Fibroblast of mammary gland (primary cell): ENCODE results near the gene LRRC4C.
"Not testable (repeated sequence)": the region's sequence is repeated elsewhere in the genome, so short reads cannot be mapped to it uniquely, and the experiment has no call there.

Experiments
- DNase-seq: peaks from one replicate; pipeline ENCODE4 v3.0.0-alpha.2; 2010; ENCODE audit warnings: low read depth
- H3K4me3 ChIP-seq: 2 replicates; pipeline ENCODE4 v1.5.1; 2011; ENCODE audit warnings: low read depth, mild to moderate bottlenecking, low read length, moderate library complexity; ENCODE audit not compliant: control insufficient read depth
- CTCF ChIP-seq: conservative IDR thresholded peaks from 2 replicates; pipeline ENCODE4 v1.5.1; 2011; ENCODE audit warnings: low read depth, low read length, inconsistent platforms; ENCODE audit not compliant: control insufficient read depth, insufficient read depth

The LRRC4C gene

DNA sequence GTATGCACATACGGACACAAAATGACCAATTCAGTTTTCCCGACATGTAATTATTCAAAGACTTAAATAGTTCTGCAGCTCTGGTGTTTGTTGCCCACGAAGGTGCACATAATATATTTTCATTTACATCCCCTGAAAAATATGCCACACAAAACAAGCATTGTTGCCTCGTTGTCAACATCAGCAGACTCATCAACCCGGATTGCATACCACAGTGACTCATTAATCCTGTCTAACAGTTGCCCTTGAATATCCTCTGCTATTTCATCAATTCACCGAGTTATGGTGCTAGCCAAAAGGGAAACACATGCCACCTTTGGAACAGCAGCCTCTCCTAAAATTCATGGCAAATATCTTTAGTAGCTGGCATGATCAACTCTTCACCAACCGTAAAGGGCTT lies 582.2 kb downstream of the LRRC4C start:
- TF ChIP-seq CTCF = no peak
- H3K4me3 ChIP-seq = no peak overlapping the region
- DNase-seq = no peak

GRCh38 chr11:40867991-40868632 lies 591.3 kb downstream of the LRRC4C start:
- DNase-seq = no peak
- no peak for TF ChIP-seq CTCF
- no peak overlapping the region for H3K4me3 ChIP-seq

- not testable (repeated sequence) for DNase-seq, H3K4me3 ChIP-seq
Observed at GRCh38 chr11:40857754-40858153, 601.7 kb downstream of the LRRC4C start.

DNA sequence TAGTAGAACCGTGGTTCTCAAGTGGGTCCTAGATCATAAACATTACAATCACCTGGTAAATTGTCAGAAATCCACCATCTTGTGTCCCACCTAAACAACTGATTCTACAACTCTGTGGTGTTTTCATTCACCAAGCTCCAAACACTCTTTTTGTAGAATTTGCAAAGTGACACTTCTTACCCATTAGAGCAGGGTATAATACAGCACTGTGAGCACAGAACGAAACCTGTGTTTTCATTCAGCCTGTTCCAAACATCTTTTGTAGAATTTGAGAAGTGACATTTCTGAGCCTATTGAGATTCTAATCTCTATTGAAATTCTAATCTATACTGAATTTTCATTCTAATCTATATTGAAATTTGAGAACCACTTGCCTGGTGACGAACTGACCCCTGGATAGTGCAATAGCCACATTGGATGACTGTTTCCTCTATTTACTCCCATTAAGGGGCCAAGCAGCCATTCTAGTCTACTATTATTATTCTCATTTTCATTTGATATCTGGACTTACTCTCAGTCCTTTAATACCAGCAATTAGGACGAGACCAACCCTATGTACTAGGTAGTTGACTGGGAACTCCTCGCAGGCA lies 616.6 kb downstream of the LRRC4C start:
- DNase-seq = no peak
- no peak for TF ChIP-seq CTCF
- no peak overlapping the region for H3K4me3 ChIP-seq

DNA sequence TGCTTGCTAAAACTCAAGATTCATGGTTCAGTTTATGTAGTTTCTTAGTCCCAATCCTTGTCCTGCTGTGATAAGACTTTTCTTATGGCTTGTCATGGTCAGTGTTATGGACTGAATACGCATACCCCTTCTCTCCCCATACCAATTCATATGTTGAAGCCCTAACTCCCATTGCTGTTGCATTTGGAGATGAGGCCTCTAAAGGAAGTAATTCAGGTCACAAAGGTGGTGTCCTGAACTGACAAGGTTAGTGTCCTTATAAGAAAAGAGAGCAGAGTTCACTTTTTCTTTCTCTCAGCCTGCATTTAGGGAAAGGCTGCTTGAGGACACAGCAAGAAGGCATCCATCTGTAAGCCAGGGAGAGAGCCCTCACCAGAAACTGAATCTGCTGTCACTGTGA lies 618.2 kb downstream of the LRRC4C start:
- no peak overlapping the region for H3K4me3 ChIP-seq
- TF ChIP-seq CTCF = no peak
- no peak for DNase-seq

GRCh38 chr11:40838181-40838683 lies 621.2 kb downstream of the LRRC4C start:
- no peak for TF ChIP-seq CTCF
- no peak for DNase-seq
- no peak overlapping the region for H3K4me3 ChIP-seq

DNA sequence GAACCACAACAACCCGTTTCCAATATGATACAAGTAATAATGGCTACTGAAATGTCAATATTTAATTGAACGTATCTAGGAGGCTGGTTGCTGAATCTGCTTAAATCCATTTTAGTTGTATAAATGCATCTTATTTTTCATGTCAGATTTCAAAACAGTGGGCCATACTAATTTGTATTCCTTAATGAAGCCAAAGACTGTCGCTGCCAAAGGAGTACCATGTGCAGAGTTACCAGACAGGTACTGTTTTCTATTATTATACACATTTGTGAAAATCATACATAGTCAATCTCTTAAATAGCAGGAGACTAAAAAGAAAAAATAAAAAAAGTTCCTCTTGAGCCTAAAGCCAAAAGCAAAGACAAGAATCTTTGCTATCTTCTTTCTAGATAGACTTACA lies 632.3 kb downstream of the LRRC4C start:
- TF ChIP-seq CTCF = no peak
- DNase-seq = no peak

More for the DNA sequence above, 632.3 kb downstream of the LRRC4C start:
- H3K4me3 ChIP-seq = no peak overlapping the region
